ENCODE measurements around the gene ZNHIT6.
"Not testable (repeated sequence)": the region's sequence is repeated elsewhere in the genome, so short reads cannot be mapped to it uniquely, and the experiment has no call there.

Gene ZNHIT6

DNA sequence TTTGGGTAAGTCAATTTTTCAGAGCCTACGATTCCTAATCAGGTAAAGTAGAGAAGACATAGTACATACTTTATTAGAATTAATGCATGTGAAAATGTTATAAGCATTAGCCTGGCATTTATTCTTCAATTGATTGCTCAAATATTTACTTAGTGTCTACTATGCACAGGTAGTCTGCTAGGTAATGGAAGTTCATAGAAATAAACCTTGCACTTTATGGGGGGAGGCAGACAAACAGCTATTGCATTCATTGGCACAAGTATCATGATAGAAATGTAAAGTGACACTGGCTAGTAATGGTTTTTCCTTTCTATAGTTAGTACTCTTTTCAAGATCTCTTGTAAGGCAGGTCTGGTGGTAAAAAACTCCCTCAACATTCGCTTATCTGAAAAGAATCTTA is 44.9 kb downstream of the ZNHIT6 start:
- no peak for DNase-seq

DNA sequence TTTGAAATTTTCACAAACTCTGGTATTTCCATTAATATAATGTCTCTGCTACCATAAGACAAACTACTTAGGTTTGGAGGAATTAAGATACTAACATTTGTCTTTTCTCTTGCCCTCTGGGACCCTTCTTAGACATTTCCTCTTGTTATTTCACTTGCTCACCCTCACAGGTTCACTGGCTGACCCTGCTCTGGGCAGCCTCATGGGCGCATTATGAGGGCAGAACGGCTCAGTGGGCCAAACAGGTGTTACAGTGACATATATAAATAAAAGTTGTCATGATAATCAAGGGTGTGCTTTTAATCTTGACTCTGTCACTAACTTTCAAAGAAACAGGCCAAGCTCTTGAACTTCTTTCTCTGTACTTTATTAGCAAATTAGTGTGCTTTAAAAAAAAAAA is 46.5 kb downstream of the ZNHIT6 start:
- no peak for DNase-seq

DNA sequence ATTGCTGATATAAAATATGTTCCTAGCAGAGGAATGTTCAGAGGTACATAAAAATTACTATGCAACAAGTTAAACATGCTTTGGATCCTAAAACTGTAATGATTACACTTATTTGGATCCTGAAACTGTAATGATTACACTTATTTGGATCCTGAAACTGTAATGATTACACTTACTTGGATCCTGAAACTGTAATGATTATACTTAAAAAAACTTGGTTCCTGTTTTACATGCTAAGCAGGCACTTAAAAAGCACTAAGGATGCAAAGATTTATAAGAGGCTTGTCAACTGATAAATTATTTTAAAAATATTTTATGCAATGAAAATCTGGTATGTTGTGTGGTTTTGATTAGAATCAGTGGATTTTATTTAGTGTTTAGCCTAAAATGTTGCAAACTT is 47.7 kb downstream of the ZNHIT6 start:
- no peak for DNase-seq

DNA sequence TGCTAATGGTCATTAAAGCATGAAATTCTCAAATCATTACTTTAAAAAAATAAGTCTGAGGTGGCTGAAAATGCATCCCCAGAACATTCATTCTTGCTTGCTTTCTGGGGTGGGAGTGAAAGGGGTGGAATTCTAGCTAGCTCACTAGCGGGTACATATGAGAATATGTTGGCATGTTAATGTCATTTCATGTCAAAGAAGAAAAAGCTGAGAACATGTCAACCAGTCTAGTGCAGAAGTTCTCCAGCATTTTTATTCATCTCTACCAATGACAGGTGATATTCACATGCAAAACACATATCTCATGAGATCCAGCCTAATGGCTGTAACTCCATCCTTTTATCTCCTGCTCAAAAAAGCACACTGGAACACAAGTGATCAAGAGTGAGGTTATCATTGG is 49.1 kb downstream of the ZNHIT6 start:
- no peak for DNase-seq

DNA sequence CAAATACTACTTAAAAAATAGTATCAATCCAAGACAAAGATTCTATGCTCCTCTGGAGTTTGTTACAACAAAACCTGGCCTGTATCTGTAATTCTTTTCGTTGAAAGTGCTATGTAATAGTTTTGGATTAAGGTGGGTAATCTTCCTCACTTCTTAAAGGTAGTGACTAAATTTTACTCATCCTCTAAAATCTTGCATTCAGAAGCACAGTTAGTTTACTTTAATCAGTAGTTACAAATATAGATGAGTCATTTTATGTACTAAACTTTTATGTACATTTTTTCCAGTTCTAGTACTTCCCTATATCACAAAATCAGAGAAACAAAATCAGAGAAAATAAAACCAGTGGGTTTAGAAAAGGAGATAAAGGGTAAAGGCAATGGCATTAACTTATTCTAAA is 51.3 kb downstream of the ZNHIT6 start:
- DNase-seq, result no peak

DNA sequence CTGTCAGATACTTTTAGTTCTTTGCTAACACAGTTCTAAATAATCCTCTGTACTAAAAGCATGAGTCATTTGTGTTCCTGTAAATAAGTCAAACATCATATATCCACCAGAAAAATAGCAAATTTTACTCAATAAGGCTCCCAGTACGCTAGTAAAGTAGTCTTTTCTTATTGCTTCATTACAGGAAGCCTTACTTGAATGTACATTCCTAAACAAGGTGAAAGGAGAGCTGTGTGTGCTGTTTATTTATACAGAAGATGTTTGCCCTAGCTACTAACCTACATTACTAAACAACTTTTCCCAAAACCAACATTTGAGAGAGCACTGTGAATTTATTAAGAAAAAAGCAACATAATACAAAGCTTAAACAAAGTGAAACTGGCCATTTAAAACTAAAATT is 52.0 kb downstream of the ZNHIT6 start:
- no peak for DNase-seq

DNA sequence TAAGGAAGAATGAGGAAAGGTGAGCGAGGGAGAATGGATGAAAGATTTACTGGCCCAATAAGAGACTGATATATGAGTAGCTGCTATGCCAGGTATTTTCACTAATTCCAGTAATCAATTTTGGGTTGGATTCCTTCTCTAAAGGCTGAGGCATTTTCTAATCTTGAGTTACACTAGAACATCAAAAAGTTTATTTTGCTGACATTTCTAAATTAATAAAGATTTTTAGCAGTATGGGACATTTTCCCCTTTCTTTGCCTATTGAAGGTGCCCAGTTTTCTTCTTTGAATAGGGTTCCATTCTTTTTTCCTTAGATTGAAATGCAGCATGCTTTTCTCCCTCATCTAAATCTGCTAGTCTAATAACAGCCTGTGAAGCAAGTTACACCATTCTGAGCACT is 52.9 kb downstream of the ZNHIT6 start:
- no peak for DNase-seq

DNA sequence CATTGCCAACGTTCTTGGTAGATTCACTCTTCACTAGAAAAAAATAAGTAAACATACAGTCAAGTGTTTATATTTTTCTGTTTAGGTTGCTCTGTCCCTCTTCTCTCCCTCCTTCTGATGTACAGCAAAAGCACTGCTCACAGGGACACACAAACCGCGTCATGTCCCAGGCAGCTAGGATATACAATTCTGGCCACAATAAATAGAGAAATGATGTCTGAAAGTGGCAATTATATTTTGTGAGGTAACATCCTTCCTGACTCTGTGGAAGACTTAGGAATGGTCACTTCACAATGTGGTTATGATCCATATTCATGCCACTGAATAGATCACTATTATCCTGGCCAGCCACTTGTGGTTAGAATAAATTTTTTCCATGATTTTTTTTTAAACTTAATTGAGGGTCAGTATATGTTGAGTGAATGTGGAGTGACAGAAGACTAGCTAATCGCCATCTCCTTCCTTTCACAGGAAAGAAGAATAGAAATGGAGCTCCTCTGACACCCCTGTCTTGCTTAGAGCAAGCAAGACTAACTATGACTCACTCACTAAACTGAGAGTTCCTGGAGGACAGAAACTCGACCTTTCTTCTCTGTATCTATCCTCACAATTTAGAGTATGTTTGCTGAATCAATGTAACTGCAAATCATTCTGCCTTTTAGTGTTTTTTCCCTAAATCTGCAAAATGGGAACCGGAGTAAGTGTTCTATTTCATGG is 54.0 kb downstream of the ZNHIT6 start:
- DNase-seq, result no peak

DNA sequence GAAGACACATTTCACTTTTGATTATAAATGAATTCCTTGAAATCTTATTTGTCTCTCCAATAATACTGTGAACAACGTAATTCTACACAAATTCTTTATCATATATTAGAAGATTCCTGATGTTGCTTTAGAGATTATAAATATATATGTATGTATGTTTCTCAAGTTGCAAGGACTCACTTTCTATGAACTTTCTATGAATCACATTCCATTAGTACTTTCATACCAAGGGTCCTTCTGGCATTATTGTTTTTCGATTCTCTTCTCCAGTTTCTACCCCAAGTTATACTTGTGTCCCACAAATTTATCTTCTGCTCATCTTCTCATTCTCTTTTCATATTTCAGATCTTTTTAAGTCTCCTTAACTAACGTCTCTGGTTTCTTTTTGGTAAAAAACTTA is 55.9 kb downstream of the ZNHIT6 start:
- no peak for DNase-seq

DNA sequence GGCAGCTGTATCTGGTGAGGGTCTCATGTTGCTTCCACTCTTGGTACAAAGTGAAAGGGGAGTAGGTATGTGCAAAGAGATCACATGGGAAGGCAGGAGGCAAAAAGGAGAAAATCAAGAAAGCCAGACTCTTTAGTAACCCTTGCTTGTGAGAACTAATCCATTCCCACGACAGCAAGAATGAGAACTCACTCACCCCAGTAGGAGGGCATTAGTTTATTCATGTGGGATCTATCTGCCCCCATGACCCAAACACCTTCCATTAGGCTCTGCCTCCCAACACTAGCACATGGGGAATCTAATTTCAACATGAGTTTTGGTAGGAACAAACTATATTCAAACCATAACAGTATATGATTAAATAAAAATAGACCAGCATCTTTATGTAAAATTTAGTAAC is 57.6 kb downstream of the ZNHIT6 start:
- no peak for DNase-seq

DNA sequence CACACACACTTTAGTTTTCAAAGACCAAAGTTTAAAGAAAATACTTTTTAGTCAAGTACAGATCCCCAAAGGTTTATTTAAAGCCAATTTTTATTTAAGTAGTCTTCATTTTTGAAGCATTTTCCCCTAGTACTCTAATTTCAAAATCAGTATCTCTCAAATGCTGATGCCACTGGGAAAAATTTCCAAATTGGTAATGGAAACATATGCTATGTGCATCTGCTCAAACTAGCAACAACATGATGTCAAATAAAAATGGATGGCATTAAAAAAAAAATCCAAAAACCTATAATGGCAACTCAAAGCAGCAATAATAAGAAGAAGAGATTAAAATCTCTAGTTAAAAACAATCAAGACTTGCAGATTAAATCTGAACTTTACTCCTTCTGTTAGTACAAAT is 58.6 kb downstream of the ZNHIT6 start:
- DNase-seq, result no peak

DNA sequence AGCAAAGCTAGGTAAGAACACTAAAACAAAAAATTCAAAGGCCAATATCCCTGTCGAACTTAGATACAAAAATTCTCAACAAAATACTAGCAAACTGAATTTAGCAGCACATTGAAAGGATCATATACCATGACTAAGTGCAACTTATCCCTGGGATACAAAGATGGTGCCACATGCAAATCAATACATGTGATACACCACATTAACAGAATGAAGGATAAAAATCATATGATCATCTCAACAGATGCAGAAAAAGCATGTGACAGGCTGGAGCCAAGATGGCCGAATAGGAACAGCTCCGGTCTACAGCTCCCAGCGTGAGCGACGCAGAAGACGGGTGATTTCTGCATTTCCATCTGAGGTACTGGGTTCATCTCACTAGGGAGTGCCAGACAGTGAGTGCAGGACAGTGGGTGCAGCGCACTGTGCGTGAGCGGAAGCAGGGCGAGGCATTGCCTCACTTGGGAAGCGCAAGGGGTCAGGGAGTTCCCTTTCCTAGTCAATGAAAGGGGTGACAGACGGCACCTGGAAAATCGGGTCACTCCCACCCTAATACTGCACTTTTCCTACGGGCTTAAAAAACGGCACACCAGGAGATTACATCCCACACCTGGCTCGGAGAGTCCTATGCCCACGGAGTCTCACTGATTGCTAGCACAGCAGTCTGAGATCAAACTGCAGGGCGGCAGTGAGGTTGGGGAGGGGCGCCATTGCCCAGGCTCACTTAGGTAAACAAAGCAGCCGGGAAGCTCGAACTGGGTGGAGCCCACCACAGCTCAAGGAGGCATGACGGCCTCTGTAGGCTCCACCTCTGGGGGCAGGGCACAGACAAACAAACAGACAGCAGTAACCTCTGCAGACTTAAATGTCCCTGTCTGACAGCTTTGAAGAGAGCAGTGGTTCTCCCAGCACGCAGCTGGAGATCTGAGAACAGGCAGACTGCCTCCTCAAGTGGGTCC is 66.4 kb downstream of the ZNHIT6 start:
- not testable (repeated sequence) for DNase-seq

DNA sequence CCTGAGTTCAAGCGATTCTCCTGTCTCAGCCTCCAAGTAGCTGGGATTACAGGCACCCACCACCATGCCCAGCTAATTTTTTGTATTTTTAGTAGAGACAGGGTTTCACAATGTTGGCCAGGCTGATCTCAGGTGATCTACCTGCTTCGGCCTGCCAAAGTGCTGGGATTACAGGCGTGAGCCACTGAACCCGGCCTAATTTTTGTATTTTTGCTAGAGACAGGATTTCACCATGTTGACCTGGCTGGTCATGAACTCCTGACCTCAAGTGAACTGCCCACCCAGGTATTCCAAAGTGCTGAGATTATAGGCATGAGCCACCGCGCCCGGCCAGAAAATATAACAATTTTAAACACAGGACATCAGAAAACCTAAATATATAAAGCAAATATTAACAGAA is 68.3 kb downstream of the ZNHIT6 start:
- DNase-seq, result not testable (repeated sequence)

DNA sequence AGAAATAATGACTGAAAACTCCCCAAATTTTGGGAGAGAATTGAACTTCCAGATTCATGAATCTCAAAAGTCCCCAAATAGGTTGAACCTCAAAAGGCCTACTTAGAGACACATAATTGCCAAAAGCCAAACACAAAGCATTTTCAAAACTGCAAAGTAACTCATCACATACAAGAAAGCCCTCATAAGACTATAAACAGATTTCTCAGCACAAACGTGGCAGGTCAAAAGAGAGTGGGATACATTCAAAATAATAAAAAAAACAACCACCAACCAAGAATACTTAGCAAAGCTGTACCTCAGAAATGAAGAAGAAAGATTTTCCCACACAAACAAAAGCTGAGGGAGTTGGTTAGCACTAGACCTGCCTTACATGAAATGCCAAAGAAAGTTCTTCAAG is 69.8 kb downstream of the ZNHIT6 start:
- no peak for DNase-seq

DNA sequence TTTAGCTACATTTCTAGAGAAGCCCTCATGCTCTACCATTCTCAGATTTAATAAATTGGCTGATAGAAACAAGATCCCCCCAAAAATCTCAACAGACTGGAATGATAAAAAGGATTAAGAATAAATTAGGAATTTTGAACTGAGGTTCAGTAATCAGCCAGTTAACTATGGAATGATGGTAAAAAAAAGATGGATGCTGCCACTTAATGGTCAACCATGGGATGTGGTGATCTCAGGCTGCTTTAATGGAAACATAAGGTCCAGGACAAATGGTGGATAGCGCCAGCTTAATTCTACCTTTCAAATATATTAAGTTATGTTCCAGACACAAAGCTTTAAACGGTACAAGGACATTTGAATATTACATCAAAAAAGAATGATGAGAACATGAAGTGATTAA is 77.7 kb downstream of the ZNHIT6 start:
- no peak for DNase-seq

DNA sequence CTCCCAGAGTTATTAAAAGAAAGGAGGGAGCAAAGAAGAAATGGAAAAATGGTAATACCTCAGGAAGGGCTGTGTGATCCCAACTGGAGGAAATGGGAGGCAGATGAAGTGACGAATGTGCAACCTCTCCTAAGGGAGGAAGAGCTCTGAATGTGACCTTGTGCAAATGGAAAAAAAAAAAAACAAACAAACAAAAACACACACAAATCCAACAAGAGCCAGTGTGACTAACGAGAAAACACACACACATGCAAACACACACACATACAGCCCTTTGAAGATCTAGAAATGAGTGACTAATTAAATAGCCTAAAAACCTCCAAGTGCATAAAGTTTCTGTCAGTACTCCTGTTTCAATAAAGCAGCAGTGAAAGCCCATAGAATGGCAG is 78.7 kb downstream of the ZNHIT6 start:
- no peak for DNase-seq

DNA sequence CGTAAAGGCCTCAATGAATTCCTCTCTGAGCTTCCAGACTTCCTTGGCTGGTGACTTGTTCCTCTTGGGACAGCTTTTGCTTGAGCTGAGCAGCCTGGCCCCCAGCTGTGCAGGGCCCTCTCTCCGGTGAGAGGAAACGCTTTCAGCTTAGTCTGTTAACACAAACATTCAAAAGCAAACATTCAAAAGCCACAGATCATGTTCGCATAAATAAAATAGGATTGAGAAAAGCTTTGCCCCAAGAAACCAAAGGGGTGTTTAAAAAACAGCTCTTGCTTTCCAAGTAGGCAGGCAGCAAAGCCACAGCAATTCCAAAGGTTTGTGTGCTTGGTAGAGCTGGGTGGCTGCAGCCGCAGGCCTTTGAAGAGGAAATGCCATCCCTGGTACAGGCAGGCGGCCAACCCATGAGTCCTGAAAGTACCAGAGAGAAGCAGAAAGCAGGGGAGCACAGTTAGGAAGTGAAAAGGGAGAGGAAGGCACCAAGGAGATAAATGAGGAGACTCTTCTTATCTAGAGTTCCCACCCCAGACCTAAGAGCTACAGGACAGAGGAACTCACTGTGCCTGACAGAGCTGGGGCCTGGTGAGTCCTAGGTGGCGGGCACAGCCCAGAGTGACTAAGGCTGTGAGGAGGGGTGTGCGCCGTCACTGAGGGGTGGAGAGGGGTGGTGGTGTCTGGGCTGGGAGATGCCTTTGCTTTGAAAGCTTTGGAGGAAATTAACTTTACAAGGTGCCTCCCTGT is 79.3 kb downstream of the ZNHIT6 start:
- DNase-seq, result no peak

DNA sequence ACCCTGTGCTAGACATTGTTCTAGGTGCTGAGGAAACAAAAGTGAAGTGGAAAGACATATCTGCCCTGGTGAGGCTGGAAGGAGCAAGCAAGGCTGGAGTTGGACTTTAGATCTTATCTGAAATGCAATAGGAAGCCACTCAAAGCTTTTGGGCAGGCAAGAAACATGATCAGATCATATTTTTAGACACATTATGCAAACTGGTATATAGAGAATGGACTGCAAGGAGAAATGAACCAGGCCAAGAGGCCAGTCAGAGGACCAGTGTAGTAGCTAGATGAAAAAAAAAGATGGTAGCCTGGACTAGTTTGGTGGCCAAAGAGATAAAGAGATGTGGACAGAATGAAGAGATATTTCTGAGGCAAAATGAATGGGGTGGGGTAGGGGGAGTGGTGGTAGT is 81.4 kb downstream of the ZNHIT6 start:
- no peak for DNase-seq

DNA sequence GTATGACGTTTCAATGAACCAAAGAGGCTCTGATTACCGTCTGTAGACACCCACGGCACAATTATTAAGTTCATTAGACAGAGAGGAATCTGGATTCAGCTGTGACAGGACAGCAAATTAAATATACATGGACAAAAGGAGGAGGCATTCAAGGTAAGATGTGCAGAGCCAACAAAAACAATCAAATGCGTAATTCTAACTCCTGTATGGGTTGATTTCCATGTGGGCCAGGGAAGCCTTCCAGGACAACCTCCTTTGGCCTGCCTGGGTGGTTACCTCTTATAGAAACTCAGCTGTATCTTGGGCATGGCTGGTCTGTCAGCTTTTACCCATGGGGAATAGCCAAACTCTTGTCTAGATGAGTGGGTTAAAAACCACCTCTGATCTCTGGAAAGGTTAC is 83.9 kb downstream of the ZNHIT6 start:
- DNase-seq, result no peak

DNA sequence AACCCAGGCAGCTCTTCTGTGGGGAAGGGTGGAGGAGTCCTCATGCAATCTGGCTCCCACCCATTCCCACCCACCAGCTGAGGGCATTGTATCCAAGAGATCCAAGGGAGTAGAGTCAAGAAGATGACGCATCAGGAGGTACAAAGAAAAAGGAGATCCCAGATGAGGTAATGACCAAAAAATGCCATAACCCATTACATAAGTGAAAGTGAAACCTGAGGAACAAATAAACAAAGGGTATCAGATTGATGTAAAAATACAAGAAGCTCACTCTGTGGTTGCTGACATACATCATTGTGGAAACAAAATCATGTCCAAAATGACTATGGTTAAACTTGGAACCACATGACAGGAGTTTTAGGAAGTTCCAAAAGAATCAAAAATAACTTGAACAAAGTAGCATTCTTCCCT is 85.2 kb downstream of the ZNHIT6 start:
- no peak for DNase-seq

DNA sequence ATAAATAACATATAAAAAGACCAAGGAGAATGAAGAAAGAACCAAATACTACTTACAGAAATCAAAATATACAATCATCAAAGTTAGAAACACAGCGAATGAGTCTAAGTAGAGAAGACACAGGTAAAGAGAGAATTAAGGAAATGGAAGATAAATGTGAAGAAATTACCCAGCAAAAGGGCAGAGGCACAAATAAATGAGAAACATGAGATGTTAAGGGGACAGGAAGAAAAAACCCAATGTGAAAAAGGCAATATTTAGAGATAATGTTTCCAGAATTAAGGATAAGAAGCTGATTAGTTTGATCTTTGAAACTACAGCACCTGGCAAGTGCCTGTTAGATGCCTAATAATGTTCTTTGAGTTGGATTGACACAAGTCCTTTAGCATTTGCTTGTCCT is 86.8 kb downstream of the ZNHIT6 start:
- no peak for DNase-seq

DNA sequence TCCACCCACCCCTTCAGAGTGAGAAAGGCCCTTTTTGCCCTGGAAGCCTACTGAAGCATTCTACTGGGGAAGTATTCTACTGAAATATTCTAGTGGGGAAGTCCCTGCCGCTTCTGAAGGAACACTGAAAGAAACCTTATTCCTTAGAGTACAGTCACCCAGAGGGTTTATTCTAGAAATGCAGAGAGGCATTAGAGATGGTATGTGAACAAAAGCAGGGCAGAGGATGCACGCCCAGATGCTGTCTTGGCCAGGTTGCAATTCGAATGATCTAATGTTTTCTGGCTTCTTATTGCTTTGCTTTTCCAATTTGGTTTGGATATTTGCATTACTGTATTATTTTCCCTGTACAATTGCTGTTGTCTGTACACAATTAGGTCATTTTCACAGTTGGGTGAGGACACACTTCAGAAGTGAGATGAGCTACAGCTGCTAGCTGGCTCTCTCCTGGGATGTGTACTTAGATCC is 90.6 kb downstream of the ZNHIT6 start:
- DNase-seq, result no peak

DNA sequence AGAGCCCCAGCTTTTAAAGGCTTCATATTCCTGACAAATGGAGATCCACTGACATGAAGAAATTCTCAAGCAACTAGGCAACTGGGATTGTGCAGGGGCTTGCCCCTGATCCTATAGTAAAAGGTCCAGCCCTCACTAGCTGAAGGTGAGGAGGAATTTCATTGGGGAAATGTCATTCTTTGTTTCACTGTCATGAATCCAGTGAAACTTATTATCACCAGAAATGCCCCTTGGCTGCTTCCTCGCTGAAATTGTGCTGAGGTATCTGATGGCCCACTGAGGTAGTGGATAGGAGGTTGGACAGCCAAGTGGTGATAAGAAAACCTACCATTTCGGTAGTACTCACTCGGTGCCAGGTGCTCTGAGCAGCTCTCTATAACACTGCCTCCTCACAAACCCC is 91.5 kb downstream of the ZNHIT6 start:
- no peak for DNase-seq

DNA sequence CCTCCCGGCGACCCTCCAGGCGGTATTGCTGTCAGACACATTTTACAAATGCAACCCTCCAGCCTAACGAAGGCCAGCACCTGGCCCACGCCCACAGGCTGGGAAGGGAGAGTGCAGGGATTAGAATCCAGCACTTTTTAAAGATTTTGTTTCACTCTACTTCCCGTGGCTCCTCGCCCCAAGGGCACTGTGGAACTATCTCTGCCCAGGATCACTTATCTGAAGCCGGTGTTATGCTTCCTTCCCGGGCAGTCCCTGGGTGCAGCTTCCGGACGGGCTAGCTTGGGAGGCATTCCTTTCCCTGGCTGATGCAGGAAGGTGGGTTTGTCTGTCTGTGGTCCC is 91.9 kb downstream of the ZNHIT6 start:
- DNase-seq, result no peak

Data from bone marrow (tissue), 2 donors.